ENCODE results near the gene WASF3. TPM values are rescaled to one million over a fixed set of nuclear protein-coding genes. Genes with fewer than 3 reads are reported as not detected.

WASF3 gene
- total RNA-seq, 1 experiment from 2014 or later = 3.4 TPM

- ATAC-seq (no peak), DNase-seq (ENCODE audit: low read depth, low spot score) (no peak)
- no TSS peak for BruUV-seq (replicated peaks)
- no peak overlapping the region for H3K4me2 ChIP-seq (ENCODE audit: low read length)
- H3K27ac ChIP-seq (ENCODE audit: low read depth, low read length) = no peak overlapping the region
- intact Hi-C loops (cut with micrococcal nuclease) = no loop called here
- H3K9ac ChIP-seq (ENCODE audit: low read length) = no peak overlapping the region
- ChIA-PET RAD21 (ENCODE audit: low non-redundant PET in 1 of 2, low total read pairs in 2 of 2, uncharacterized antibody in 2 of 2, unreplicated experiment in 2 of 2) (no interaction called here), POLR2A (no interaction called here), CTCF (no interaction called here)
- no peaks in the 10 kb centered on the region for H4K20me1 ChIP-seq (ENCODE audit: insufficient read depth)
- no peaks in the 10 kb centered on the region for H3K9me2 ChIP-seq (ENCODE audit: insufficient read depth)
- no peaks in the 10 kb centered on the region for H3K9me3 ChIP-seq (ENCODE audit: control insufficient read depth in 1 of 2, insufficient read depth in 1 of 2, low read depth in 1 of 2, low read length in 2 of 2)
- H3K79me2 ChIP-seq (ENCODE audit: insufficient read depth, low read length) = no peaks in the 10 kb centered on the region
- H3K4me1 ChIP-seq (ENCODE audit: control insufficient read depth in 1 of 2, insufficient read depth in 2 of 2, low read length in 2 of 2) = no peaks in the 10 kb centered on the region; a peak in 1 of 4 replicates
- peaks cover 56% of the 10 kb centered on the region for H3K27me3 ChIP-seq (ENCODE audit: insufficient read depth, low read length)
- TF ChIP-seq POLR2A (IDR thresholded peaks at IDR 0.05; ENCODE audit: borderline replicate concordance, extremely low read depth, insufficient read depth, insufficient read length) = no peak
- no peak for TF ChIP-seq ZFX (IDR thresholded peaks at IDR 0.05)
- TF ChIP-seq ELF1 (IDR thresholded peaks at IDR 0.05; ENCODE audit: borderline replicate concordance, low read depth) = no peak
- TF ChIP-seq SIN3A (IDR thresholded peaks at IDR 0.05; ENCODE audit: low read depth) = no peak
- no peak for TF ChIP-seq EZH2 (IDR thresholded peaks at IDR 0.05)
- H2AFZ ChIP-seq (ENCODE audit: low read depth, low read length, poor library complexity, severe bottlenecking) = no peak overlapping the region
- H3K4me3 ChIP-seq (replicated peaks in 1 of 2; ENCODE audit: low read depth in 1 of 2, low read length in 2 of 2) = no peak overlapping the region
- no peaks in the 10 kb centered on the region for H3K36me3 ChIP-seq (ENCODE audit: control insufficient read depth in 1 of 2, insufficient read depth in 2 of 2, low read length in 2 of 2)
Observed at GRCh38 chr13:26539738-26540292, 17.7 kb upstream of the WASF3 start.

DNA sequence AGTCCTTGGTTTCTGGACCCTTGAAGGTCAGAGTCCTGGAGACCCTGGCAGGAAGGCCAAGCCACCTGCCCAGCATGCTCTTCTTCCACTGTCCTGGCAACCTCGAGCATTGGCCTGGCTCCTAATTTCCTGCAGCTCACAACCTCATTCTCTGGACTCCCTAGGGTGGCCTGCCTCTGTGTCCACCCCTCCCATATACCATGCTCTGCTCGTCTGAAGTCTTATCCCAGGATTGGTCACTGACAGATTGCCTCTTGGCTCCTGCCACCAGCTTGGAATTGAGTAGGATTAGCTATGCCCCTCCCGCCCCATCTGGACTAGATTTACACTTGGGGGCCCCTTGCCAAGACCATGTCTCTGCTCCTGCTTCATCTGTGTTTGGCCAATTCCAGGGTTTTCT, 17.1 kb upstream of the WASF3 start:
- H3K36me3 ChIP-seq (ENCODE audit: control insufficient read depth in 1 of 2, insufficient read depth in 2 of 2, low read length in 2 of 2) = no peaks in the 10 kb centered on the region
- POLR2A ChIA-PET = no interaction called here
- BruUV-seq (replicated peaks) = no TSS peak
- no peaks in the 10 kb centered on the region for H3K9me2 ChIP-seq (ENCODE audit: insufficient read depth)
- peaks cover 60% of the 10 kb centered on the region for H3K27me3 ChIP-seq (ENCODE audit: insufficient read depth, low read length)
- ATAC-seq = no peak
- no peaks in the 10 kb centered on the region; a peak in 1 of 4 replicates for H3K4me1 ChIP-seq (ENCODE audit: control insufficient read depth in 1 of 2, insufficient read depth in 2 of 2, low read length in 2 of 2)
- CTCF ChIA-PET = no interaction called here
- no peak overlapping the region for H3K27ac ChIP-seq (ENCODE audit: low read depth, low read length)
- no peak for DNase-seq (ENCODE audit: low read depth, low spot score)
- RAD21 ChIA-PET (ENCODE audit: low non-redundant PET in 1 of 2, low total read pairs in 2 of 2, uncharacterized antibody in 2 of 2, unreplicated experiment in 2 of 2) = no interaction called here
- H3K9me3 ChIP-seq (ENCODE audit: control insufficient read depth in 1 of 2, insufficient read depth in 1 of 2, low read depth in 1 of 2, low read length in 2 of 2) = no peaks in the 10 kb centered on the region
- no peak overlapping the region for H3K4me2 ChIP-seq (ENCODE audit: low read length)
- H3K9ac ChIP-seq (ENCODE audit: low read length) = no peak overlapping the region
- TF ChIP-seq, protein P1, sequence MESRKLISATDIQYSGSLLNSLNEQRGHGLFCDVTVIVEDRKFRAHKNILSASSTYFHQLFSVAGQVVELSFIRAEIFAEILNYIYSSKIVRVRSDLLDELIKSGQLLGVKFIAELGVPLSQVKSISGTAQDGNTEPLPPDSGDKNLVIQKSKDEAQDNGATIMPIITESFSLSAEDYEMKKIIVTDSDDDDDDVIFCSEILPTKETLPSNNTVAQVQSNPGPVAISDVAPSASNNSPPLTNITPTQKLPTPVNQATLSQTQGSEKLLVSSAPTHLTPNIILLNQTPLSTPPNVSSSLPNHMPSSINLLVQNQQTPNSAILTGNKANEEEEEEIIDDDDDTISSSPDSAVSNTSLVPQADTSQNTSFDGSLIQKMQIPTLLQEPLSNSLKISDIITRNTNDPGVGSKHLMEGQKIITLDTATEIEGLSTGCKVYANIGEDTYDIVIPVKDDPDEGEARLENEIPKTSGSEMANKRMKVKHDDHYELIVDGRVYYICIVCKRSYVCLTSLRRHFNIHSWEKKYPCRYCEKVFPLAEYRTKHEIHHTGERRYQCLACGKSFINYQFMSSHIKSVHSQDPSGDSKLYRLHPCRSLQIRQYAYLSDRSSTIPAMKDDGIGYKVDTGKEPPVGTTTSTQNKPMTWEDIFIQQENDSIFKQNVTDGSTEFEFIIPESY (IDR thresholded peaks at IDR 0.05; ENCODE audit: extremely low read depth, insufficient replicate concordance, low read length) = no peak
- TF ChIP-seq ZFX (IDR thresholded peaks at IDR 0.05) (no peak), RAD21 (IDR thresholded peaks at IDR 0.05; ENCODE audit: low read depth) (no peak)
- H2AFZ ChIP-seq (ENCODE audit: low read depth, low read length, poor library complexity, severe bottlenecking) = no peak overlapping the region
- H4K20me1 ChIP-seq (ENCODE audit: insufficient read depth) = no peaks in the 10 kb centered on the region
- no peaks in the 10 kb centered on the region for H3K79me2 ChIP-seq (ENCODE audit: insufficient read depth, low read length)
- intact Hi-C loops (cut with micrococcal nuclease) = no loop called here
- H3K4me3 ChIP-seq (replicated peaks in 1 of 2; ENCODE audit: low read depth in 1 of 2, low read length in 2 of 2) = no peak overlapping the region
